ENCODE results near the gene C2orf78.
"Not testable (repeated sequence)": the region's sequence is repeated elsewhere in the genome, so short reads cannot be mapped to it uniquely, and the experiment has no call there.

- not testable (repeated sequence) for TF ChIP-seq POLR2A (IDR thresholded peaks at IDR 0.05); CTCF (IDR thresholded peaks at IDR 0.05 in 8 of 11, conservative IDR thresholded peaks at IDR 0.05 in 3 of 11); POLR2AphosphoS5 (IDR thresholded peaks at IDR 0.05)
Observed at GRCh38 chr2:73783402-73783801, 581 bp upstream of the C2orf78 start.
